HG02610 (cell line): ENCODE results near the gene PCDHGA11.
A peak's percentile ranks its signal among the peaks of the same experiment; 100 is the strongest.
"Not testable (repeated sequence)": the region's sequence is repeated elsewhere in the genome, so short reads cannot be mapped to it uniquely, and the experiment has no call there.

Experiments used
- ATAC-seq: cut with Tn5 transposase; IDR thresholded peaks from one replicate; pipeline ENCODE4 v1.9.1; 2021; ENCODE audit warnings: mild to moderate bottlenecking, moderate library complexity; ENCODE audit not compliant: unreplicated experiment

Gene PCDHGA11

GRCh38 chr5:141398608-141399007, 22.2 kb upstream of the PCDHGA11 start:
- ATAC-seq = no peak

GRCh38 chr5:141399555-141400258, 21.1 kb upstream of the PCDHGA11 start:
- ATAC-seq = no peak

DNA sequence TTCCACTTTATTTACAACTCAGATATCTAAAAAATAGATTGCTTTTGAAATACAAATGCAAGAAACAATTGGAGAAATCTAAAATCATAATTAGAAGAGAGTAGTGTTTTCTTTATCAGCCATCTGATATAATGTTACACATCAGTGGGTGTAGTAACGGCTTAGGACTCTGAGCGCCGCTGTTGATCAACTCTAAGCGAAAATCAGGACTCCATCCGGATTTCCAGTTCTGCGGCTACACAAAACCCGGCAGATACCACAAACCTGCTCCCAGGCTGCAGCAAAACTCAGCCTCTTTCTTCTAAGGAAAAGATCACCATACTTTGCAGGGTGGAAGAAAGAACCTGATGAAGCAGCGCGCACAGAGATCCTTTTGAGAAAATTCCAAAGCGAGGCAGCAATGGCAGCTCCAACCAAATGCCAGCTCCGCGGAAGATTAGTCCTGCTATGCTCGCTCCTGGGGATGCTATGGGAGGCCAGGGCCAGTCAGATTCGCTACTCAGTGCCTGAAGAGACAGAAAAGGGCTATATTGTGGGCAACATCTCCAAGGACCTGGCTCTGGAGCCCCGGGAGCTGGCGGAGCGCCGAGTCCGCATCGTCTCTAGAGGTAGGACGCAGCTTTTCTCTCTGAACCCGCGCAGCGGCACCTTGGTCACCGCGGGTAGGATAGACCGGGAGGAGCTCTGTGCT, 18.2 kb upstream of the PCDHGA11 start, which contains the start of gene PCDHGA9:
PCDHGA9 (plus strand) TSS at position 226 of the 691 bp plus-strand sequence; CDS start at position 401, 175 bp downstream.
- no peak for ATAC-seq

DNA sequence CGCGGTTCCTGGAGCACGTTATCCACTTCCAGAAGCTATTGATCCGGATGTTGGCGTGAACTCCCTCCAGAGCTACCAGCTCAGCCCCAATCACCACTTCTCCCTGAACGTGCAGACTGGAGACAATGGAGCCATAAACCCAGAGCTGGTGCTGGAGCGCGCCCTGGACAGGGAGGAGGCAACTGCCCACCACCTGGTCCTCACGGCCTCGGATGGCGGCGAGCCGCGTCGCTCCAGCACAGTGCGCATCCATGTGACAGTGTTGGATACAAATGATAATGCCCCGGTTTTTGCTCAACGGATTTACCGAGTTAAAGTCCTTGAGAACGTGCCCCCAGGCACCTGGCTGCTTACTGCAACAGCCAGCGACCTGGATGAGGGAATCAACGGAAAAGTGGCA, 17.5 kb upstream of the PCDHGA11 start:
- ATAC-seq = no peak

GRCh38 chr5:141407790-141408505, 12.9 kb upstream of the PCDHGA11 start, which contains the start of gene PCDHGB6:
Gene PCDHGB6, plus strand, starts transcription at chr5:141408021. Its CDS starts 182 bp downstream, at chr5:141408203.
- not testable (repeated sequence) for ATAC-seq

DNA sequence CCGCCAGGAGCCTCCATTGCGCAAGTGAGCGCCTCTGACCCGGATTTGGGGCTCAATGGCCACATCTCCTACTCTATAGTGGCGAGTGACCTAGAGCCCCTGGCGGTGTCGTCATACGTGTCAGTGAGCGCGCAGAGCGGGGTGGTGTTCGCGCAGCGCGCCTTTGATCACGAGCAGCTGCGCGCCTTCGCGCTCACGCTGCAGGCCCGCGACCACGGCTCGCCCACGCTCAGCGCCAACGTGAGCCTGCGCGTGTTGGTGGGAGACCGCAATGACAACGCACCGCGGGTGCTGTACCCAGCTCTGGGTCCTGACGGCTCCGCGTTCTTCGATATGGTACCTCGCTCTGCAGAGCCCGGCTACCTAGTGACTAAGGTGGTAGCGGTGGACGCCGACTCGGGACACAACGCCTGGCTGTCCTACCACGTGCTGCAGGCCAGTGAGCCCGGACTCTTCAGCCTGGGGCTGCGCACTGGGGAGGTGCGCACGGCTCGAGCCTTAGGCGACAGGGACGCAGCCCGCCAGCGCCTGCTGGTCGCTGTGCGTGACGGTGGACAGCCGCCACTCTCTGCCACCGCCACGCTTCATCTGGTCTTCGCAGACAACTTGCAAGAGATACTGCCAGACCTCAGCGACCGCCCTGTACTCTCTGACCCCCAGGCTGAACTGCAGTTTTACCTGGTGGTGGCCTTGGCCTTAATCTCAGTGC, 11.1 kb upstream of the PCDHGA11 start:
- no peak for ATAC-seq

- ATAC-seq = no peak
Observed at GRCh38 chr5:141411575-141411974, 9.3 kb upstream of the PCDHGA11 start.

- ATAC-seq = peak; percentile 51
Observed at GRCh38 chr5:141412854-141413539, 7.9 kb upstream of the PCDHGA11 start, which contains the start of gene PCDHGA10. Gene PCDHGA10, plus strand, starts transcription at chr5:141412987. Its CDS starts 189 bp downstream, at chr5:141413176.

- no peak for ATAC-seq
Observed at GRCh38 chr5:141413540-141414069, 7.2 kb upstream of the PCDHGA11 start.

DNA sequence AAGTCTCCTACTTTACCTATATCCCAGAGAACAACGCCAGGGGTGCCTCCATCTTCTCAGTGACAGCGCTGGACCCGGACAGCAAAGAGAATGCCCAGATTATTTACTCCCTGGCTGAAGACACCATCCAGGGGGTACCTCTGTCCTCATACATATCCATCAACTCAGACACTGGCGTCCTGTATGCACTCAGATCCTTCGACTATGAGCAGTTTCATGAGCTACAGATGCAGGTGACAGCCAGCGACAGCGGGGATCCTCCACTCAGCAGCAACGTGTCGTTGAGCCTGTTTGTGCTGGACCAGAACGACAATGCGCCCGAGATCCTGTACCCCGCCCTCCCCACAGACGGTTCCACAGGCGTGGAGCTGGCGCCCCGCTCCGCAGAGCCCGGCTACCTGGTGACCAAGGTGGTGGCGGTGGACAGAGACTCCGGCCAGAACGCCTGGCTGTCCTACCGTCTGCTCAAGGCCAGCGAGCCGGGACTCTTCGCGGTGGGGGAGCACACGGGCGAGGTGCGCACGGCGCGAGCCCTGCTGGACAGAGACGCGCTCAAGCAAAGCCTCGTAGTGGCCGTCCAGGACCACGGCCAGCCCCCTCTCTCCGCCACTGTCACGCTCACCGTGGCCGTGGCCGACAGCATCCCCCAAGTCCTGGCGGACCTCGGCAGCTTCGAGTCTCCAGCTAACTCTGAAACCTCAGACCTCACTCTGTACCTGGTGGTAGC, 6.1 kb upstream of the PCDHGA11 start:
- ATAC-seq = not testable (repeated sequence)

GRCh38 chr5:141415275-141415618, 5.6 kb upstream of the PCDHGA11 start:
- ATAC-seq = not testable (repeated sequence)

DNA sequence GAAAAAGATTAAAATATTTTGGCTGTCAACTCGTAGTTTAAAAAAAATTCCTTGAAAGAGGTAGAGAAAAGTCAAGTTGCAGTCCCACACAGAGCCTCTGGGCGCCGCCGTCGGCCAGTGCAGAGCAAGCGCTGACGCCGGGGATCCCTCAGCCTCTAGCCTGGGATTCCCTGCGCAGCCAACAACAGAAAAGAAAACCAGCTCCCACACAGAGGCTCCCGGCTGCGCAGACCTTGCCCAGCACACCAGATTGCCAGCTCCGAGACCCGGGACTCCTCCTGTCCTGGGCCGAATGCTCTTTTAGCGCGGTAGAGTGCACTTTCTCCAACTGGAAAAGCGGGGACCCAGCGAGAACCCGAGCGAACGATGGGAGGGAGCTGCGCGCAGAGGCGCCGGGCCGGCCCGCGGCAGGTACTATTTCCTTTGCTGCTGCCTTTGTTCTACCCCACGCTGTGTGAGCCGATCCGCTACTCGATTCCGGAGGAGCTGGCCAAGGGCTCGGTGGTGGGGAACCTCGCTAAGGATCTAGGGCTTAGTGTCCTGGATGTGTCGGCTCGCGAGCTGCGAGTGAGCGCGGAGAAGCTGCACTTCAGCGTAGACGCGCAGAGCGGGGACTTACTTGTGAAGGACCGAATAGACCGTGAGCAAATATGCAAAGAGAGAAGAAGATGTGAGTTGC, 3.2 kb upstream of the PCDHGA11 start, which contains the start of gene PCDHGB7:
PCDHGB7 (plus strand) TSS at position 184 of the 679 bp plus-strand sequence; CDS start at position 367, 183 bp downstream.
- ATAC-seq = peak; percentile 91

GRCh38 chr5:141419074-141419880, 1.6 kb upstream of the PCDHGA11 start:
- no peak for ATAC-seq

DNA sequence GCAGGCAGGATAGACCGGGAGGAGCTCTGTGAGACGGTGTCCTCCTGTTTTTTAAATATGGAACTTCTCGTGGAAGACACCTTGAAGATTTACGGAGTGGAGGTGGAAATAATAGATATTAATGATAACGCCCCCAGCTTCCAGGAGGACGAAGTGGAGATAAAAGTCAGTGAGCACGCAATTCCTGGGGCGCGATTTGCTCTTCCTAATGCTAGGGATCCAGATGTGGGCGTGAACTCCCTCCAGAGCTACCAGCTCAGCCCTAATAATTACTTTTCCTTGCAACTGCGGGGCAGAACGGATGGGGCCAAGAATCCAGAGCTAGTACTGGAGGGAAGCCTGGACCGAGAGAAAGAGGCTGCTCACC, 621 bp downstream of the PCDHGA11 start:
- ATAC-seq = no peak

DNA sequence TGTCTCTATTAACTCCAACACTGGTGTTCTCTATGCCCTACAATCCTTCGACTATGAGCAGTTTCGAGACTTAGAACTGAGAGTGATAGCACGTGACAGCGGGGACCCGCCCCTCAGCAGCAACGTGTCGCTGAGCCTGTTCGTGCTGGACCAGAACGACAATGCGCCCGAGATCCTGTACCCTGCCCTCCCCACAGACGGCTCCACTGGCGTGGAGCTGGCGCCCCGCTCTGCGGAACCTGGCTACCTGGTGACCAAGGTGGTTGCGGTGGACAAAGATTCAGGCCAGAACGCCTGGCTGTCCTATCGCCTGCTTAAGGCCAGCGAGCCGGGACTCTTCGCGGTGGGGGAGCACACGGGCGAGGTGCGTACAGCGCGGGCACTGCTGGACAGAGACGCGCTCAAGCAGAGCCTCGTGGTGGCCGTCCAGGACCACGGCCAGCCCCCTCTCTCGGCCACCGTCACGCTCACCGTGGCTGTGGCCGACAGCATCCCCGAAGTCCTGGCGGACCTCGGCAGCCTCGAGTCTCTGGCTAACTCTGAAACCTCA, 2.0 kb downstream of the PCDHGA11 start:
- ATAC-seq = no peak

GRCh38 chr5:141427783-141428426, 7.1 kb downstream of the PCDHGA11 start:
- no peak for ATAC-seq
